Dendritic cell treated with granulocyte-macrophage colony-stimulating factor and Interleukin-4, amounts not matched to agents 40 ng/mL and 50 ng/mL, for 4 days (primary cell): ENCODE data around the gene TCERG1L.
"Not testable (repeated sequence)": the region's sequence is repeated elsewhere in the genome, so short reads cannot be mapped to it uniquely, and the experiment has no call there.

Experiments used
- H3K27ac Mint-ChIP-seq: one replicate; pipeline ENCODE4 v1.8.0; 2022; ENCODE audit warnings: mild to moderate bottlenecking, mixed read lengths
- H3K27me3 Mint-ChIP-seq: one replicate; pipeline ENCODE4 v1.8.0; 2022; ENCODE audit warnings: mild to moderate bottlenecking, mixed read lengths
- H3K36me3 Mint-ChIP-seq: one replicate; pipeline ENCODE4 v1.8.0; 2022; ENCODE audit warnings: low read depth, mixed read lengths
- H3K4me1 Mint-ChIP-seq: one replicate; pipeline ENCODE4 v1.8.0; 2022; ENCODE audit warnings: low read depth, mixed read lengths
- H3K4me3 Mint-ChIP-seq: one replicate; pipeline ENCODE4 v1.8.0; 2022; ENCODE audit warnings: mild to moderate bottlenecking, moderate library complexity, mixed read lengths
- H3K9me3 Mint-ChIP-seq: one replicate; pipeline ENCODE4 v1.8.0; 2022; ENCODE audit warnings: mixed read lengths
- intact Hi-C: fragments of 100-400 bp; cut with micrococcal nuclease; formaldehyde crosslinking; loops from one replicate; pipeline ENCODE4 v1.15.0; 2022

TCERG1L gene

GRCh38 chr10:131245475-131246059 lies 66.0 kb downstream of the TCERG1L start:
- Mint-ChIP-seq H3K27ac (no peak overlapping the region), H3K36me3 (no peaks in the 10 kb centered on the region), H3K27me3 (no peaks in the 10 kb centered on the region), H3K4me3 (no peak overlapping the region), H3K9me3 (no peaks in the 10 kb centered on the region), H3K4me1 (no peaks in the 10 kb centered on the region)
- intact Hi-C loops, result no loop called here

GRCh38 chr10:131244836-131245235 lies 66.7 kb downstream of the TCERG1L start:
- intact Hi-C loops, result no loop called here
- no peak overlapping the region for H3K27ac Mint-ChIP-seq
- no peaks in the 10 kb centered on the region for H3K4me1 Mint-ChIP-seq
- no peaks in the 10 kb centered on the region for H3K9me3 Mint-ChIP-seq
- H3K27me3 Mint-ChIP-seq, result no peaks in the 10 kb centered on the region
- no peak overlapping the region for H3K4me3 Mint-ChIP-seq
- no peaks in the 10 kb centered on the region for H3K36me3 Mint-ChIP-seq

- Mint-ChIP-seq H3K9me3 (no peaks in the 10 kb centered on the region), H3K4me1 (no peaks in the 10 kb centered on the region), H3K4me3 (no peak overlapping the region), H3K36me3 (no peaks in the 10 kb centered on the region), H3K27ac (no peak overlapping the region), H3K27me3 (no peaks in the 10 kb centered on the region)
- intact Hi-C loops, result no loop called here
These were observed 68.4 kb downstream of the TCERG1L start for GRCh38 chr10:131243076-131243475.

- intact Hi-C loops, result no loop called here
- Mint-ChIP-seq H3K27me3 (no peaks in the 10 kb centered on the region), H3K4me1 (no peaks in the 10 kb centered on the region), H3K9me3 (no peaks in the 10 kb centered on the region), H3K36me3 (no peaks in the 10 kb centered on the region), H3K4me3 (no peak overlapping the region), H3K27ac (no peak overlapping the region)
These were observed 69.5 kb downstream of the TCERG1L start for GRCh38 chr10:131242007-131242406.

- intact Hi-C loops, result no loop called here
- H3K9me3 Mint-ChIP-seq, result no peaks in the 10 kb centered on the region
- no peak overlapping the region for H3K4me3 Mint-ChIP-seq
- H3K27ac Mint-ChIP-seq, result no peak overlapping the region
- no peaks in the 10 kb centered on the region for H3K4me1 Mint-ChIP-seq
- H3K36me3 Mint-ChIP-seq, result no peaks in the 10 kb centered on the region
- H3K27me3 Mint-ChIP-seq, result no peaks in the 10 kb centered on the region
These were observed 70.8 kb downstream of the TCERG1L start for GRCh38 chr10:131240691-131241090.

GRCh38 chr10:131239926-131240325 lies 71.6 kb downstream of the TCERG1L start:
- no peaks in the 10 kb centered on the region for H3K27me3 Mint-ChIP-seq

GRCh38 chr10:131239450-131239849 lies 72.1 kb downstream of the TCERG1L start:
- Mint-ChIP-seq H3K27ac (no peak overlapping the region), H3K4me1 (no peaks in the 10 kb centered on the region), H3K9me3 (no peaks in the 10 kb centered on the region), H3K27me3 (no peaks in the 10 kb centered on the region), H3K4me3 (no peak overlapping the region), H3K36me3 (no peaks in the 10 kb centered on the region)
- intact Hi-C loops, result no loop called here

More at GRCh38 chr10:131239926-131240325, 71.6 kb downstream of the TCERG1L start:
- no peak overlapping the region for H3K4me3 Mint-ChIP-seq
- no peak overlapping the region for H3K27ac Mint-ChIP-seq
- intact Hi-C loops, result no loop called here
- no peaks in the 10 kb centered on the region for H3K9me3 Mint-ChIP-seq
- no peaks in the 10 kb centered on the region for H3K36me3 Mint-ChIP-seq
- H3K4me1 Mint-ChIP-seq, result no peaks in the 10 kb centered on the region

- Mint-ChIP-seq H3K27ac (no peak overlapping the region), H3K36me3 (no peaks in the 10 kb centered on the region), H3K9me3 (peaks cover 5% of the 10 kb centered on the region), H3K4me3 (no peak overlapping the region), H3K4me1 (no peaks in the 10 kb centered on the region), H3K27me3 (no peaks in the 10 kb centered on the region)
- intact Hi-C loops, result no loop called here
These were observed 72.7 kb downstream of the TCERG1L start for GRCh38 chr10:131238669-131239280.

- no peaks in the 10 kb centered on the region for H3K36me3 Mint-ChIP-seq
- H3K4me1 Mint-ChIP-seq, result no peaks in the 10 kb centered on the region
- H3K27me3 Mint-ChIP-seq, result no peaks in the 10 kb centered on the region
- H3K9me3 Mint-ChIP-seq, result peaks cover 12% of the 10 kb centered on the region
- H3K4me3 Mint-ChIP-seq, result no peak overlapping the region
- H3K27ac Mint-ChIP-seq, result no peak overlapping the region
- intact Hi-C loops, result no loop called here
These were observed 73.4 kb downstream of the TCERG1L start for GRCh38 chr10:131237991-131238651.

- H3K4me1 Mint-ChIP-seq, intact Hi-C loops, H3K36me3 Mint-ChIP-seq, H3K27me3 Mint-ChIP-seq, H3K4me3 Mint-ChIP-seq, H3K27ac Mint-ChIP-seq: not testable (repeated sequence)
- peaks cover 15% of the 10 kb centered on the region for H3K9me3 Mint-ChIP-seq
These were observed 76.9 kb downstream of the TCERG1L start for GRCh38 chr10:131234606-131235005.

GRCh38 chr10:131233611-131234258 lies 77.8 kb downstream of the TCERG1L start:
- no peak overlapping the region for H3K27ac Mint-ChIP-seq
- peaks cover 15% of the 10 kb centered on the region for H3K9me3 Mint-ChIP-seq
- no peaks in the 10 kb centered on the region for H3K4me1 Mint-ChIP-seq
- intact Hi-C loops, result no loop called here
- no peaks in the 10 kb centered on the region for H3K27me3 Mint-ChIP-seq
- H3K36me3 Mint-ChIP-seq, result no peaks in the 10 kb centered on the region
- no peak overlapping the region for H3K4me3 Mint-ChIP-seq

- intact Hi-C loops, result no loop called here
- H3K4me3 Mint-ChIP-seq, result no peak overlapping the region
- no peaks in the 10 kb centered on the region for H3K4me1 Mint-ChIP-seq
- no peaks in the 10 kb centered on the region for H3K36me3 Mint-ChIP-seq
- H3K9me3 Mint-ChIP-seq, result peaks cover 15% of the 10 kb centered on the region
- no peak overlapping the region for H3K27ac Mint-ChIP-seq
- H3K27me3 Mint-ChIP-seq, result no peaks in the 10 kb centered on the region
These were observed 79.5 kb downstream of the TCERG1L start for GRCh38 chr10:131231965-131232541.

GRCh38 chr10:131231323-131231964 lies 80.1 kb downstream of the TCERG1L start:
- no peaks in the 10 kb centered on the region for H3K4me1 Mint-ChIP-seq
- no peak overlapping the region for H3K27ac Mint-ChIP-seq
- H3K4me3 Mint-ChIP-seq, result no peak overlapping the region
- H3K36me3 Mint-ChIP-seq, result no peaks in the 10 kb centered on the region
- peaks cover 15% of the 10 kb centered on the region for H3K9me3 Mint-ChIP-seq
- H3K27me3 Mint-ChIP-seq, result no peaks in the 10 kb centered on the region
- intact Hi-C loops, result no loop called here
